ENCODE data around the gene PRKCH. TPM values are rescaled to one million over a fixed set of nuclear protein-coding genes. Genes with fewer than 3 reads are reported as not detected.

PRKCH gene
- total RNA-seq, 1 donor from 2014 or later, result 217 TPM

GRCh38 chr14:61415934-61416333 is 94.6 kb downstream of the PRKCH start:
- intact Hi-C loops (cut with micrococcal nuclease), result loop anchor here (1.0 to 5.0 kb wide), 3 partner anchors 9 to 36 kb away; no protein-coding TSS in a partner anchor

- intact Hi-C loops (cut with micrococcal nuclease), result loop anchor here (2.0 to 5.0 kb wide), 2 partner anchors 14 to 36 kb away; no protein-coding TSS in a partner anchor
Observed at GRCh38 chr14:61416591-61416990, 95.2 kb downstream of the PRKCH start.

GRCh38 chr14:61417141-61417540 is 95.8 kb downstream of the PRKCH start:
- intact Hi-C loops (cut with micrococcal nuclease), result loop anchor here (1.0 to 5.0 kb wide), 4 partner anchors 10 to 35 kb away; no protein-coding TSS in a partner anchor

GRCh38 chr14:61417883-61418455 is 96.6 kb downstream of the PRKCH start:
- intact Hi-C loops (cut with micrococcal nuclease), result loop anchor here (1.0 to 5.0 kb wide), 5 partner anchors 11 to 34 kb away; no protein-coding TSS in a partner anchor

GRCh38 chr14:61418746-61419145 is 97.4 kb downstream of the PRKCH start:
- intact Hi-C loops (cut with micrococcal nuclease), result loop anchor here (2.0 to 5.0 kb wide), 2 partner anchors 30 to 34 kb away; no protein-coding TSS in a partner anchor

GRCh38 chr14:61419201-61419600 is 97.8 kb downstream of the PRKCH start:
- intact Hi-C loops (cut with micrococcal nuclease), result loop anchor here (2.0 to 5.0 kb wide), 2 partner anchors 30 to 33 kb away; no protein-coding TSS in a partner anchor

GRCh38 chr14:61420326-61420725 is 98.9 kb downstream of the PRKCH start:
- intact Hi-C loops (cut with micrococcal nuclease), result no loop called here

GRCh38 chr14:61421212-61421923 is 100.0 kb downstream of the PRKCH start:
- intact Hi-C loops (cut with micrococcal nuclease), result no loop called here

- intact Hi-C loops (cut with micrococcal nuclease), result no loop called here
Observed at GRCh38 chr14:61426048-61426447, 104.7 kb downstream of the PRKCH start.

- intact Hi-C loops (cut with micrococcal nuclease), result no loop called here
Observed at GRCh38 chr14:61428261-61428660, 106.9 kb downstream of the PRKCH start.

GRCh38 chr14:61429316-61429715 is 107.9 kb downstream of the PRKCH start:
- intact Hi-C loops (cut with micrococcal nuclease), result no loop called here

GRCh38 chr14:61430066-61430757 is 108.8 kb downstream of the PRKCH start:
- intact Hi-C loops (cut with micrococcal nuclease), result no loop called here

- intact Hi-C loops (cut with micrococcal nuclease), result no loop called here
Observed at GRCh38 chr14:61433169-61433568, 111.8 kb downstream of the PRKCH start.

GRCh38 chr14:61433828-61434227 is 112.4 kb downstream of the PRKCH start:
- intact Hi-C loops (cut with micrococcal nuclease), result no loop called here

- intact Hi-C loops (cut with micrococcal nuclease), result no loop called here
Observed at GRCh38 chr14:61434311-61434710, 112.9 kb downstream of the PRKCH start.

- intact Hi-C loops (cut with micrococcal nuclease), result no loop called here
Observed at GRCh38 chr14:61435563-61436337, 114.4 kb downstream of the PRKCH start.

- intact Hi-C loops (cut with micrococcal nuclease), result loop anchor here (1.0 kb wide), 1 partner anchor 20 kb away; no protein-coding TSS in a partner anchor
Observed at GRCh38 chr14:61437381-61437780, 116.0 kb downstream of the PRKCH start.

GRCh38 chr14:61438036-61438435 is 116.7 kb downstream of the PRKCH start:
- intact Hi-C loops (cut with micrococcal nuclease), result no loop called here

GRCh38 chr14:61438497-61438859 is 117.1 kb downstream of the PRKCH start:
- intact Hi-C loops (cut with micrococcal nuclease), result no loop called here

- intact Hi-C loops (cut with micrococcal nuclease), result loop anchor here (1.0 kb wide), 1 partner anchor 51 kb away; no protein-coding TSS in a partner anchor
Observed at GRCh38 chr14:61438860-61439765, 117.7 kb downstream of the PRKCH start.
